Peyer's patch (tissue), 4 donors: ENCODE results near the gene NFIB. TPM values are rescaled to one million over a fixed set of nuclear protein-coding genes. Genes with fewer than 3 reads are reported as not detected.
A peak's percentile ranks its signal among the peaks of the same experiment; 100 is the strongest.

Experiments used
- DNase-seq, 3 donors: peaks; one replicate each; pipeline ENCODE4 v3.0.0-alpha.2; 2017 to 2019
- H3K27ac ChIP-seq, 4 donors: fragments of 200-600 bp; sonication (generic); one replicate each; pipeline ENCODE4 v1.5.1; 2016 to 2019
- H3K27me3 ChIP-seq, 2 donors: fragments of 200-600 bp; sonication (generic); one replicate each; pipeline ENCODE4 v1.5.1; 2019
- H3K36me3 ChIP-seq, 3 donors: fragments of 200-600 bp; sonication (generic); one replicate each; pipeline ENCODE4 v1.5.1; 2016 to 2019
- H3K4me1 ChIP-seq, 4 donors: fragments of 200-600 bp; sonication (generic); one replicate each; pipeline ENCODE4 v1.5.1; 2016 to 2019
- H3K4me3 ChIP-seq, 4 donors: fragments of 200-600 bp; sonication (generic); 1 replicate in 3 of 4; 2 replicates in 1 of 4; pipeline ENCODE4 v1.5.1; 2016 to 2019; ENCODE audit warnings: mild to moderate bottlenecking in 1 of 4
- H3K9me3 ChIP-seq, 4 donors: fragments of 200-600 bp; sonication (generic); one replicate each; pipeline ENCODE4 v1.5.1; 2016 to 2019; ENCODE audit warnings: mild to moderate bottlenecking in 1 of 4
- CTCF ChIP-seq, 6 experiments: fragments of 450-650 bp in 4 of 6; fragments of 200-600 bp in 2 of 6; sonication (generic) in 1 of 6; IDR thresholded peaks; one replicate each; pipeline ENCODE4 v1.5.1; 2017 to 2019; ENCODE audit warnings: antibody characterized with exemption in 6 of 6, mild to moderate bottlenecking in 3 of 6, moderate library complexity in 1 of 6
- POLR2A ChIP-seq, 2 donors: fragments of 450-650 bp; IDR thresholded peaks; one replicate each; pipeline ENCODE4 v1.5.1; 2017; ENCODE audit warnings: antibody characterized with exemption in 2 of 2, mild to moderate bottlenecking in 2 of 2, moderate library complexity in 2 of 2
- total RNA-seq, 4 donors: library from RNA; depleted of rRNA; stranded (reverse); fragments of >200 nt; gene quantifications; one replicate each; pipeline ENCODE4 v1.1.0, GENCODE V29; 2016

NFIB gene
- total RNA-seq, 4 donors from 2014 or later = 89.7 to 229 (median 159) TPM

- H3K36me3 ChIP-seq = no peaks in the 10 kb centered on the region
- no peak for DNase-seq
- H3K27me3 ChIP-seq = peaks cover 0 to 44% of the 10 kb centered on the region in 2 donors
- peak overlapping the region in 2 of 4 donors; percentile 41 to 43 for H3K4me3 ChIP-seq
- TF ChIP-seq POLR2A (IDR thresholded peaks at IDR 0.05) (no peak), CTCF (IDR thresholded peaks at IDR 0.05) (no peak)
- H3K27ac ChIP-seq = peak overlapping the region in 2 of 4 donors; percentile 43 to 60
- peaks cover 0 to 44% (median 0%) of the 10 kb centered on the region in 4 donors for H3K4me1 ChIP-seq
- H3K9me3 ChIP-seq = no peaks in the 10 kb centered on the region
These were observed 35.8 kb upstream of the NFIB start for GRCh38 chr9:14349447-14350348.

- no peaks in the 10 kb centered on the region for H3K36me3 ChIP-seq
- no peak for TF ChIP-seq POLR2A (IDR thresholded peaks at IDR 0.05)
- no peak for TF ChIP-seq CTCF (IDR thresholded peaks at IDR 0.05)
- no peaks in the 10 kb centered on the region for H3K9me3 ChIP-seq
- no peak for DNase-seq
- H3K4me3 ChIP-seq = peak overlapping the region in 2 of 4 donors; percentile 41 to 43
- peaks cover 0 to 44% of the 10 kb centered on the region in 2 donors for H3K27me3 ChIP-seq
- H3K4me1 ChIP-seq = peaks cover 0 to 44% (median 0%) of the 10 kb centered on the region in 4 donors
- peak overlapping the region in 2 of 4 donors; percentile 43 to 60 for H3K27ac ChIP-seq
These were observed 35.2 kb upstream of the NFIB start for GRCh38 chr9:14349146-14349446.

- TF ChIP-seq CTCF (IDR thresholded peaks at IDR 0.05) (no peak), POLR2A (IDR thresholded peaks at IDR 0.05) (no peak)
- DNase-seq = peak in 1 of 3 donors; percentile 65
- Histone ChIP-seq H3K27me3 (peaks cover 0 to 44% of the 10 kb centered on the region in 2 donors), H3K27ac (peak overlapping the region; percentile 6 to 60 (median 37)), H3K4me3 (peak overlapping the region; percentile 20 to 43 (median 32)), H3K4me1 (peaks cover 0 to 44% (median 0%) of the 10 kb centered on the region in 4 donors), H3K9me3 (no peaks in the 10 kb centered on the region), H3K36me3 (no peaks in the 10 kb centered on the region)
These were observed 34.6 kb upstream of the NFIB start for GRCh38 chr9:14348373-14349145.

GRCh38 chr9:14348123-14348372, 34.1 kb upstream of the NFIB start:
- DNase-seq = no peak
- Histone ChIP-seq H3K36me3 (no peaks in the 10 kb centered on the region), H3K9me3 (no peaks in the 10 kb centered on the region), H3K27ac (peak overlapping the region; percentile 6 to 60 (median 30)), H3K4me1 (peaks cover 0 to 44% (median 0%) of the 10 kb centered on the region in 4 donors), H3K27me3 (peaks cover 0 to 44% of the 10 kb centered on the region in 2 donors), H3K4me3 (peak overlapping the region; percentile 20 to 43 (median 32))
- no peak for TF ChIP-seq CTCF (IDR thresholded peaks at IDR 0.05)

- no peaks in the 10 kb centered on the region for H3K9me3 ChIP-seq
- peak overlapping the region; percentile 6 to 60 (median 30) for H3K27ac ChIP-seq
- H3K27me3 ChIP-seq = peaks cover 0 to 44% of the 10 kb centered on the region in 2 donors
- peak overlapping the region; percentile 9 to 43 (median 32) for H3K4me3 ChIP-seq
- TF ChIP-seq POLR2A (IDR thresholded peaks at IDR 0.05) = no peak
- no peak for TF ChIP-seq CTCF (IDR thresholded peaks at IDR 0.05)
- H3K36me3 ChIP-seq = no peaks in the 10 kb centered on the region
- H3K4me1 ChIP-seq = peaks cover 0 to 44% (median 0%) of the 10 kb centered on the region in 4 donors
- peak in 1 of 3 donors; percentile 63 for DNase-seq
These were observed 33.6 kb upstream of the NFIB start for GRCh38 chr9:14347406-14348122.
